Fibroblast of gingiva (primary cell): Measurements from ENCODE around the gene LAP3.
A peak's percentile ranks its signal among the peaks of the same experiment; 100 is the strongest.
"Not testable (repeated sequence)": the region's sequence is repeated elsewhere in the genome, so short reads cannot be mapped to it uniquely, and the experiment has no call there.

ENCODE experiments used
- DNase-seq: peaks from one replicate; pipeline ENCODE4 v3.0.0-alpha.2; 2011; ENCODE audit warnings: low read depth

The LAP3 gene

GRCh38 chr4:17576932-17577664 is at the start of gene LAP3:
LAP3 (plus strand) TSS chr4:17577198; CDS start chr4:17577466, 268 bp downstream.
- peak; percentile 96 for DNase-seq

- DNase-seq: no peak
Observed at GRCh38 chr4:17528551-17529165, 48.3 kb upstream of the LAP3 start.

GRCh38 chr4:17531538-17532285 is 45.3 kb upstream of the LAP3 start:
- DNase-seq: no peak

- no peak for DNase-seq
Observed at GRCh38 chr4:17534705-17535104, 42.3 kb upstream of the LAP3 start.

GRCh38 chr4:17535242-17535641 is 41.8 kb upstream of the LAP3 start:
- DNase-seq: no peak

GRCh38 chr4:17535906-17536305 is 41.1 kb upstream of the LAP3 start:
- DNase-seq: no peak

GRCh38 chr4:17537060-17537459 is 39.9 kb upstream of the LAP3 start:
- not testable (repeated sequence) for DNase-seq

- DNase-seq: peak; percentile 12
Observed at GRCh38 chr4:17544205-17544604, 32.8 kb upstream of the LAP3 start.

- DNase-seq: no peak
Observed at GRCh38 chr4:17544831-17545234, 32.2 kb upstream of the LAP3 start.

GRCh38 chr4:17545374-17546140 is 31.4 kb upstream of the LAP3 start:
- no peak for DNase-seq

- DNase-seq: no peak
Observed at GRCh38 chr4:17546222-17546621, 30.8 kb upstream of the LAP3 start.

- no peak for DNase-seq
Observed at GRCh38 chr4:17546678-17547077, 30.3 kb upstream of the LAP3 start.

GRCh38 chr4:17550549-17550948 is 26.4 kb upstream of the LAP3 start:
- no peak for DNase-seq

GRCh38 chr4:17552427-17552826 is 24.6 kb upstream of the LAP3 start:
- DNase-seq: no peak

GRCh38 chr4:17554568-17554967 is 22.4 kb upstream of the LAP3 start:
- DNase-seq: no peak

- no peak for DNase-seq
Observed at GRCh38 chr4:17556498-17556897, 20.5 kb upstream of the LAP3 start.

- DNase-seq: no peak
Observed at GRCh38 chr4:17557880-17558279, 19.1 kb upstream of the LAP3 start.

- no peak for DNase-seq
Observed at GRCh38 chr4:17558941-17559708, 17.9 kb upstream of the LAP3 start.

- no peak for DNase-seq
Observed at GRCh38 chr4:17559709-17560048, 17.3 kb upstream of the LAP3 start.

- no peak for DNase-seq
Observed at GRCh38 chr4:17560065-17560673, 16.8 kb upstream of the LAP3 start.

GRCh38 chr4:17561195-17561909 is 15.6 kb upstream of the LAP3 start:
- DNase-seq: peak; percentile 58
